Measurements from ENCODE around the gene RXFP1. TPM values are rescaled to one million over a fixed set of nuclear protein-coding genes. Genes with fewer than 3 reads are reported as not detected.

The RXFP1 gene
- polyA plus RNA-seq, 1 donor: 0.19 TPM

- no peak for DNase-seq
Measured at GRCh38 chr4:158543191-158543590, 21.5 kb downstream of the RXFP1 start.

GRCh38 chr4:158544141-158544540 is 22.5 kb downstream of the RXFP1 start:
- DNase-seq: no peak

- DNase-seq: no peak
Measured at GRCh38 chr4:158553364-158553763, 31.7 kb downstream of the RXFP1 start.

- DNase-seq: no peak
Measured at GRCh38 chr4:158560284-158560683, 38.6 kb downstream of the RXFP1 start.

GRCh38 chr4:158566860-158567259 is 45.2 kb downstream of the RXFP1 start:
- no peak for DNase-seq

- DNase-seq: no peak
Measured at GRCh38 chr4:158571736-158572135, 50.1 kb downstream of the RXFP1 start.

GRCh38 chr4:158572608-158573007 is 50.9 kb downstream of the RXFP1 start:
- DNase-seq: no peak

- no peak for DNase-seq
Measured at GRCh38 chr4:158578476-158578875, 56.8 kb downstream of the RXFP1 start.

- no peak for DNase-seq
Measured at GRCh38 chr4:158580064-158580463, 58.4 kb downstream of the RXFP1 start.

GRCh38 chr4:158581161-158581560 is 59.5 kb downstream of the RXFP1 start:
- DNase-seq: no peak

GRCh38 chr4:158586881-158587280 is 65.2 kb downstream of the RXFP1 start:
- no peak for DNase-seq

- no peak for DNase-seq
Measured at GRCh38 chr4:158588285-158588684, 66.6 kb downstream of the RXFP1 start.

- DNase-seq: no peak
Measured at GRCh38 chr4:158588777-158589176, 67.1 kb downstream of the RXFP1 start.

- DNase-seq: no peak
Measured at GRCh38 chr4:158590306-158590705, 68.6 kb downstream of the RXFP1 start.

GRCh38 chr4:158590824-158591223 is 69.1 kb downstream of the RXFP1 start:
- no peak for DNase-seq

GRCh38 chr4:158597879-158598596 is 76.4 kb downstream of the RXFP1 start:
- DNase-seq: no peak

- DNase-seq: no peak
Measured at GRCh38 chr4:158599150-158599549, 77.5 kb downstream of the RXFP1 start.

- no peak for DNase-seq
Measured at GRCh38 chr4:158599765-158600498, 78.2 kb downstream of the RXFP1 start.

GRCh38 chr4:158604369-158604768 is 82.7 kb downstream of the RXFP1 start:
- no peak for DNase-seq

GRCh38 chr4:158605393-158605792 is 83.7 kb downstream of the RXFP1 start:
- no peak for DNase-seq

- DNase-seq: no peak
Measured at GRCh38 chr4:158606969-158607368, 85.3 kb downstream of the RXFP1 start.

GRCh38 chr4:158609116-158609515 is 87.4 kb downstream of the RXFP1 start:
- DNase-seq: no peak

GRCh38 chr4:158610790-158611189 is 89.1 kb downstream of the RXFP1 start:
- DNase-seq: no peak

GRCh38 chr4:158613046-158613445 is 91.4 kb downstream of the RXFP1 start:
- no peak for DNase-seq

Data from hindlimb muscle (tissue), 1 donor.